Stimulated activated CD4-positive, alpha-beta T cell treated with anti-CD3 and anti-CD28 coated beads, Interleukin-2, amount 100 ng/mL, for 48 hours (primary cell): ENCODE data around the gene PVALEF.

ENCODE experiments used
- DNase-seq, 2 donors: peaks; one replicate each; pipeline ENCODE4 v3.0.0-alpha.2; 2020

PVALEF gene

DNA sequence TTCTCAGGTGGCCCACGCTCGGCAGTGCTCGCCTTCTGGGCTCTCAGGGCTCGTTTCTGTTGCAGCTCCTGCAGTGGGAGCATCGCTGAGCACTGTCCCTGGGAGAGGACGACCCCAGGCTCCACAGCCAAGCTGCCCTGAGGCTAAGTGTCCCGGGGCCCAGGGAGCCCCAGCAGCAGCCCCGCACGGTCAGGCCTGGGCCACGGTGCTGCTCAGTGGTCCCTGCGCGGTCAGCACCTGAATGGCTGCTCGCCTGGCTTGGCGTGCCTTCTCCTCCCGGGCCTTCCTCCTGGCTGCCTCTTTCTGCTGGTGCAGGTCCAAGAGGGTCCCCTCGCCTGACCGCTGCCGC is 34.1 kb downstream of the PVALEF start:
- no peak for DNase-seq

DNA sequence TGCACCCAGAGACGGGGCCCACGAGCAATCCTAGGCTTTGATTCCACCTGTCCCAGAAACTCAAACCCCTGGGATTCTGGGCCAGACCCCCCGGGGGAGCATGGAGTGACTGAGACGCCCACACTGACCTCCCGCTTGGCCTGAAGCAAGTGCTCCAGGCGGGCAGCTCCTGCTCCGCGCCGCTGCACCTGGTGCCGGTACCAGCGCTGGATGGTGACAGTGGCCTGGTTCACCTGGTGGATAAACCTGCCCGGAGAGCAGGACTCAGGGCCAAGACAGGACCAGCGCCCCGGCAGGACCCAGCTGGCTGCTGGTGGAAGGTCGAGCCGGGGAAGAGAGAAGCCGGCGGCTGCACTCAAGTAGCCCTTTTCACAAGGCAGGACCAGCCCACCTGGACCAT is 34.9 kb downstream of the PVALEF start:
- DNase-seq, result no peak

- peak; percentile 13 to 15 for DNase-seq
Measured at GRCh38 chr17:81200695-81201580, 35.6 kb downstream of the PVALEF start.

DNA sequence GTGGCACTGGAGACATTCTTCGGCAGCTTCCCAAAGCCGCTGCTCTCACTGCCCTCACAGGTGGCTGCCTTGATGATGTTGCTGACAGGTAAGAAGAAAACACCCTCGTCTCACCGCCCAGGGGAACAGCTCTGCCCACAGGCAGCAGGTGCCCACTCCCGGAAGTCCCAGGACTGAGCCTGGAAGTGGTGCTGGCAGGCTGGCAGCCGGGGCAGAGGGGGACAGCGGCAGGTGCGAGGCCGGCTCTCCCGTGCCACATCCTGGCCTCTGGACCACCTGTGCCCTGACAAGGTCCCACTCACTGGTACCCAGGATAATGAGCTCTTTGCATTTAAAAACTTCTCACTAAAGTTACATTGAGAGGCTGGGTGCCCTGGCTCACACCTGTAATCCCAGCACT is 37.0 kb downstream of the PVALEF start:
- DNase-seq, result no peak

DNA sequence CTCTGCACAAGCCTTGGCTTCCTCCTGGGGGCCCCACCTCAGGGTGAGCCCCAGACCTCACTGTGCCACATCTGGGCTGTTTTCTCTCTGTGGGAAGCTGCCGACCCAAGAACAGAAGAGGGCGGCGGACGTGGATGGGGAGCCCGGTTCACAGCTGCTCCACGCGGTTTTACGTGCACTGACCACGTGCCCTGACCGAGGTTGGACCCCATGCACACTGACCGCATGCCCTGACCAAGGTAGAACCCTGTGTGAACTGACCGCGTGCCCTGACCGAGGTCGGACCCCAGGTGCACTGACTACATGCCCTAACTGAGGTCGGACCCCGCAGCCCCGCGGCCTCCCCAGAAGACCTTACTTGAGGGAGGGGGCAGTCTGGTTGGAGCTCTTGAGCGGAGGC is 37.8 kb downstream of the PVALEF start:
- no peak for DNase-seq

GRCh38 chr17:81204578-81204977 is 39.3 kb downstream of the PVALEF start:
- no peak for DNase-seq

DNA sequence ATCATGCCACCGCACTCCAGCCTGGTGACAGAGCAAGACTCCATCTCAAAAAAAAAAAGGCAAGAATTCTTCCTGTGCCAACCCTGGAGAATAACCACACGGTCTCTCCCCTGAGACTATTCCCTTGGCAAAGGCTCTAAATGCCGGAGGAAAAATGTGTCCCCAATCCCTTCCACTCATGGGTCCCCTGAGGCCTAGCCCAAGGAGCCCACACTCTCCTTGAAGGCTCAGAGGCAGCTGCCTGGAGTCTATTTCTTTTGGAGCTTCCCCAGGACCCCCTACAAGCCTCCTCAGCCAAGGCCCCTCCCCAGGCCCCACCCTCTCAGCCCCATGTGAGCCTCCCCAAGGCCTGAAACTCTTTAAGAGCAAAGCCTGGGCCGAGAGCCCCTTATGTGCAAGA is 40.9 kb downstream of the PVALEF start:
- DNase-seq, result no peak

- DNase-seq, result no peak
Measured at GRCh38 chr17:81206657-81207056, 41.4 kb downstream of the PVALEF start.

DNA sequence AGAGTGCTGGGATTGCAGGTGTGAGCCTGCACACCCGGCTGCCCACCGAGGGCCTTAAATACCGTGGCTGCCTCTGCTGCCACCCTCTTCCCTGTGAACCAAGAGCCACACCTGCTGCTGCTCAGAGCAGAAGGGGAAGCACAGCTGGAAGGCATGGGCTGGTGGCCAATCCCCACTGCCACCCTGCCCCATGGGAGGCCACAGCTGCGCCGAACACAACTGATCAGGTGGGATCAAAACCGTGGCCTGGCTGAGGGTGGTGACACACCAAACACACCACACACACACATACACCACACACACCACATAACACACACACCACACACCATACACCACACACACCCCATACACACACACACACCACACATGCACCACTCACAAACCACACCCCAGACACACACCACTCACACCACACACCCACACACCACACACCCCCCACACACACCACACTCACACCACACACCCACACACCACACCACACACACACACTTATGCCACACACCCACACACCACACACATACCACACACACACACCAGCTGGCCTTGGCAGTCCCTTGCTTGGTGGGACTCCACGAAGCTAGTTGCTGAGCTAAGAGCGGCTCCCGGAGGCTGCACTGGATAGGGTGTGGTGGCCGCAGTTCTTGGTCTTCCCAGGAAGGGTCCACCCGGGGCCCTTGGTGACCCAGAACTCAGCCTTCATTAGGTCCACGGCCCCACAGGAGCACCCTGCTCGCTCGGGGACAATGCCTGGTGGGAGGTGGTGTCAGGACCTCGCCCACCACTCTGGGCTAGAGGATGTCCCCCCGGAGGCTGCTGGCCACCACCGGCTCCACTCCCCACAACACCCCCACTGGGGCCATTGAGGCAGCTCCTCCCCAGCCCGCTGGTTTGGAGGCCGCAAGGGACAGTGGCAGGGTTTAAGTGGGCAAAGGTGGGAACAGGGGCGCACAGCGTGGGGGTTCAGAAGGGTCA is 42.6 kb downstream of the PVALEF start:
- no peak for DNase-seq

- DNase-seq, result no peak
Measured at GRCh38 chr17:81208651-81209050, 43.3 kb downstream of the PVALEF start.

DNA sequence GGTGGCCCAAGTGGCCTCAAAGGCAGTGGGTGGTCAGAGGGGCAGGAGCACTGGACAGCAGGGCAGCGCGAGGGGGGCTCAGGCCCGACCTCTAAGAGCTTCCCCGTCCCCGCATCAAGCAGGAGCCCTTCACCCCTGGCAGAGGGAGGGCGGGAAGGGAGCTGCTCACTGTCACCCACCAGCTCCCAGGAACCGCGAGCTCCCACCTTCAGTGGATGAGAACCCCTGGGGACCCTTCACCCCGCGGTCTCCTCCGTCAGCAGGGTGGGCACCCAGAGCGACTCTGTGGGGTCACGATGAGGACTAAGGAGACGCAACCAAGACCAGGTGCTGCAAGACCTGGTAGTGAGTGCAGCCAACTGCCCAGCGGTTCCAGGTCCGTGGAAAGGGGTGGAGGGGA is 43.8 kb downstream of the PVALEF start:
- DNase-seq, result no peak

DNA sequence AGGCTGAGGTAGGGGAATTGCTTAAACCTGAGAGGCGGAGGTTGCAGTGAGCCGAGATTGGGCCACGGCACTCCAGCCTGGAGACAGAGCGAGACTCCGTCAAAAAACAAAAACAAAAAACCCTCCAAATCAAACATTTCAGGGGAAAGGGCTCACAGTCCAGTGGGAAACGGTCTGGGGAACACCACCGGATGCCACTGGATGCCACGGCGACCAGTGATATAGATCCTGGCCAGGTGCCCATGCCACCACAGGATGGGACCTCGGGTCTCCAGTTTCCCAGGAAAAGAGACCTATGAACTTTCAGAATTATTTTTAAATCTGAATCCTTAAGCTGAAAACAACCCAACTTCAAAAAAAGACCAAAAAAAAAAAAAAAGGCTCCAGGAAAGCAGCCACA is 45.2 kb downstream of the PVALEF start:
- DNase-seq, result no peak

DNA sequence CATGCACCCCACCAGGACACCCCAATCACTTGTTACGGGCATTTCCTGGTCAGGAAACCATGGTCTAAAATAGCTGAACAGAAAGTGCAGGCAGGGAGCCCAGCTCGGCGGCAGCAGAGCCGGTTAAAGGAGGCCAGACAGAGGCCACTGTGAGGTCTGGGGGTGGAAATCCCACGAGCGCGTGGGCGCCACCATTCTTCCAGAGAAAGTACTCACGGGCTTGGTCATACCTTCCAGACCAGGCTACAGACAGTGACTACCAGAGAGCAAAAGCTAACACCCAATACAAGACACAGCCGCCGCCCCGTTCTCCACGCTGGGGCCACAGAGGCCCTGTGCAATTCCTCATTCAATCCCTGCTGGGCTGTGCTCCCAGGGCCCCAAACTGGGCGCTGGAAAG is 45.6 kb downstream of the PVALEF start:
- DNase-seq, result no peak

DNA sequence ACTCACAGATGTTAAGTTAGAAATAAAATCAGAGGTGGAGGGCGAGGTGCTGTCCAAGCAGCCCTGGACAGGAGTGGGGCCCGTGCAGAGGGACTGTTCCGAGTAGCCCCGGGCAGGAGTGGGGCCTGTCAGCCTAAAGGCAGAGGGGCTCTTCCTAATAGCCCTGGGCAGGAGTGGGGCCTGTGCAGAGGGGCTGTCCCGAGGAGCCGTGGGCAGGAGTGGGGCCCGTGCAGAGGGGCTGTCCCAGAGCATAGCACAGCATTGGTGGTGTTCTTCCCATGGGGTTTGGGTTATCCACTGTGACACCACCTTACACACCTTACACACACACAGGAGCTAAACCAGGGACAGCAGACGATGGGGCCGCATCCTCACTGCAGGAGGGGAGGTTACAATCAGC is 47.1 kb downstream of the PVALEF start:
- no peak for DNase-seq

- no peak for DNase-seq
Measured at GRCh38 chr17:81213978-81214377, 48.7 kb downstream of the PVALEF start.

DNA sequence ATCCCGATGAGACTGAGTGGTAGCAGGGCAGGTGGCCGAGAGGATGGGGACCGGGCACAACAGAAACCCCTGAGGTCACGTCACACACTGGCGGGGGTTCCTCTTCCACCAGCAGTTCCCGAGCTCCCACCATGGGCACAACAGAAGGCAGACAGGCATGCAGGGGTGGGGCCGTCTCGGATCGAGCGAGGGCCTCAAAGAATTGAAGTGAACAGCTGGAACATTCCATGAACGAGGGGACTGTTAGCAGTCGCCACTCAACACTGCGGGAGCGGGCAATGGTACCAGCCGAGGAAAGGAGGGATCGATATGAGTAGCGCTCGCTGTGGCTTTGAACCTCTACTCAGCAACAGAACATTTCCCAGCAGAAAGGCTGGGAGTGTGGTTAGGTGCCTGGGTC is 52.2 kb downstream of the PVALEF start:
- no peak for DNase-seq

DNA sequence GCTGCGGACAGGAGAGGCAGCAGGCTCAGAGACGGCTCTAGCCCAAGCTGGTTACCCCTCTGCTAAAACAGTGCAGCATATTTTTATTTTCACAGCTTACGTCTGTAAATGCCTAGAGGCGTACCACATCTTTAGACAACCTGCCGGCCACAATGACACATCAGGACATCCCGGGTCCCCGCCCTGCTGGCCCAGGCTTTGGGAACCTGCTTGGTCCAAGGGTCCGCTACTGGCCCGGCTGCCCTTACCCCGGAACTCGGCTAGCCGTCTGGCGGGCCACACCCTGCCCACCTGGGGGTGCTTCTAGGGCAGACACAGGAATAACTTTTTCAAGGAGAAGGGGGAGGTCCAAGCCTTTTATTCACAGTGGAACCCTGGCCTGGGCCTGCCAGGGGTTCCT is 53.2 kb downstream of the PVALEF start:
- no peak for DNase-seq

- no peak for DNase-seq
Measured at GRCh38 chr17:81218991-81219390, 53.7 kb downstream of the PVALEF start.

GRCh38 chr17:81219476-81220180 is 54.3 kb downstream of the PVALEF start:
- DNase-seq, result no peak

GRCh38 chr17:81221371-81221841 is 56.1 kb downstream of the PVALEF start:
- no peak for DNase-seq

DNA sequence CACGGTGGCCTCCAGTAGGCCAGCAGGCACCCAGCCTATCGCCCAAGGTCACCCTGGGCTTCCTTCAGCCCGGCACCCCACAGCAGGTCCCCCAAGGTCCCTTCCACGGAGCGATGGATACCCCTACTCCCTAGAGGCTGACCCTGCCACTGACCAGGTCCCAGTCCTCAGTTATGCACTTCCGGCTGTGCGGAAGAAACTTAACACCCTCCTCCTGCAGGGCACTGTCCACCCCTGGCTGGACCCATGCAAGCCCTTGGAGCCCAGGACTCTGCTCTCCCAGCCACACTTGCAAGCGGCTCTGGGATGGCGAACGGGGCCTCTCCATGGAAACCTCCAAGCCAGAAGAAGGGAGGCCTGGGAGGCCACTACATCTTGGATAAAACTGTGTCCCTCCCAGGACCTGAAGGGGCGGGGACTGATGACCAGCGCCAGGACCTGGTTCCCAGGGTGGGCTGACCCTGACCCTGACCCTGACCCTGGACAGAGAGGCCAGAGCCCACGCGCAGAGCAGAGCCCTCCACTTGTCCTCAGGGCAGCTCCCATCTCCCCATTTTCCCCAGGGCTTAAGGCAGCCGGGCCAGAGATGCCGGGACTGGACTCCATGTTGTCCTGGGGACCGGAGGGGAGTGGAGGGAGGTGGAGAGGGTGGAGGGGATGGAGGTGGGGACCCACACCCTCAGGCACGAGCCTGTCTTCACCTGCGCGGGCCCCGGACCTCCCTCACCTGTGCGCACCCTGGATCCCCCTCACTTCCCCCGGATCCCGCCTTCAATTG is 56.7 kb downstream of the PVALEF start:
- no peak for DNase-seq

DNA sequence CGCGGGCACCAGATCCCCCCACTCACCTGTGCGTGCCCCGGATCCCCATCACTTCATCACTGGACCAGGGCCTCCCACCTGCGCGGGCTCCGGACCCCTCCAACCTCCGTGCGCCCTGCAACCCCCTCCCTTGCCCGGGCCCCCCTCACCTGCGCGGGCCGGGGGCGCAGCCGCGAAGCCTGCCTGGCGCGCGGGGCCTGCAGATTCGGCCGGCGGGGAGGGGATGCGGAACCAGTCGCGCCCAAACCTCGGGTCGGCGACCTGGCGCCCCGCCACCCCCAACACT is 57.3 kb downstream of the PVALEF start:
- no peak for DNase-seq
